Measurements from ENCODE around the gene MRC2.
"Not testable (repeated sequence)": the region's sequence is repeated elsewhere in the genome, so short reads cannot be mapped to it uniquely, and the experiment has no call there.

Gene MRC2

GRCh38 chr17:62692721-62693431 lies 65.4 kb downstream of the MRC2 start:
- H3K9ac ChIP-seq (ENCODE audit: low read length): no peak overlapping the region
- no peak overlapping the region for H2AFZ ChIP-seq (ENCODE audit: low read length)
- 0 out of 2 replicates have a peak, but pooled peaks cover 7% of the 10 kb centered on the region for H3K27me3 ChIP-seq (replicated peaks; ENCODE audit: insufficient read depth, low read length)
- DNase-seq: no peak
- peak; percentile 30 for TF ChIP-seq CTCF (IDR thresholded peaks at IDR 0.05; ENCODE audit: low read length)
- TF ChIP-seq EZH2 (optimal IDR thresholded peaks at IDR 0.05; ENCODE audit: low read depth, low read length): no peak
- TF ChIP-seq EZH2phosphoT487 (IDR thresholded peaks at IDR 0.05; ENCODE audit: low read length): no peak
- no peak overlapping the region for H3K4me3 ChIP-seq (ENCODE audit: low read length)
- no peaks in the 10 kb centered on the region for H3K79me2 ChIP-seq (ENCODE audit: low read length)
- H3K36me3 ChIP-seq (replicated peaks; ENCODE audit: insufficient read depth, low read length): no peaks in the 10 kb centered on the region
- H3F3A ChIP-seq (ENCODE audit: insufficient read depth, low read length): no peaks in the 10 kb centered on the region
- no peak overlapping the region for H3K27ac ChIP-seq (ENCODE audit: low read length)
- no peak overlapping the region for H3K4me2 ChIP-seq (ENCODE audit: low read depth, low read length)
- H3K4me1 ChIP-seq (ENCODE audit: low read length): no peaks in the 10 kb centered on the region
- H3K9me2 ChIP-seq (replicated peaks; ENCODE audit: insufficient read depth, low read length): no peaks in the 10 kb centered on the region
- no peaks in the 10 kb centered on the region for H4K20me1 ChIP-seq (ENCODE audit: insufficient read depth, low read length)
- H3K9me3 ChIP-seq (replicated peaks; ENCODE audit: insufficient read depth, low read length): no peaks in the 10 kb centered on the region

- TF ChIP-seq EZH2 (optimal IDR thresholded peaks at IDR 0.05; ENCODE audit: low read depth, low read length): no peak
- TF ChIP-seq CTCF (IDR thresholded peaks at IDR 0.05; ENCODE audit: low read length): no peak
- no peak for TF ChIP-seq EZH2phosphoT487 (IDR thresholded peaks at IDR 0.05; ENCODE audit: low read length)
- H4K20me1 ChIP-seq (ENCODE audit: insufficient read depth, low read length): no peaks in the 10 kb centered on the region
- no peak overlapping the region for H3K9ac ChIP-seq (ENCODE audit: low read length)
- no peaks in the 10 kb centered on the region for H3K9me3 ChIP-seq (replicated peaks; ENCODE audit: insufficient read depth, low read length)
- no peak overlapping the region for H3K4me3 ChIP-seq (ENCODE audit: low read length)
- H3K27ac ChIP-seq (ENCODE audit: low read length): no peak overlapping the region
- H3K4me1 ChIP-seq (ENCODE audit: low read length): no peaks in the 10 kb centered on the region
- no peak overlapping the region for H2AFZ ChIP-seq (ENCODE audit: low read length)
- H3K79me2 ChIP-seq (ENCODE audit: low read length): no peaks in the 10 kb centered on the region
- DNase-seq: no peak
- no peak overlapping the region for H3K4me2 ChIP-seq (ENCODE audit: low read depth, low read length)
- 0 out of 2 replicates have a peak, but pooled peaks cover 7% of the 10 kb centered on the region for H3K27me3 ChIP-seq (replicated peaks; ENCODE audit: insufficient read depth, low read length)
- no peaks in the 10 kb centered on the region for H3F3A ChIP-seq (ENCODE audit: insufficient read depth, low read length)
- no peaks in the 10 kb centered on the region for H3K36me3 ChIP-seq (replicated peaks; ENCODE audit: insufficient read depth, low read length)
- no peaks in the 10 kb centered on the region for H3K9me2 ChIP-seq (replicated peaks; ENCODE audit: insufficient read depth, low read length)
Observed at GRCh38 chr17:62693616-62694409, 66.3 kb downstream of the MRC2 start.

- H3K4me1 ChIP-seq (ENCODE audit: low read length); H3K9me3 ChIP-seq (replicated peaks; ENCODE audit: insufficient read depth, low read length); H2AFZ ChIP-seq (ENCODE audit: low read length); H3K27me3 ChIP-seq (replicated peaks; ENCODE audit: insufficient read depth, low read length); H3K9ac ChIP-seq (ENCODE audit: low read length); H4K20me1 ChIP-seq (ENCODE audit: insufficient read depth, low read length); H3K9me2 ChIP-seq (replicated peaks; ENCODE audit: insufficient read depth, low read length); H3K4me2 ChIP-seq (ENCODE audit: low read depth, low read length); H3F3A ChIP-seq (ENCODE audit: insufficient read depth, low read length); H3K4me3 ChIP-seq (ENCODE audit: low read length); H3K36me3 ChIP-seq (replicated peaks; ENCODE audit: insufficient read depth, low read length); H3K27ac ChIP-seq (ENCODE audit: low read length); DNase-seq; H3K79me2 ChIP-seq (ENCODE audit: low read length): not testable (repeated sequence)
Observed at GRCh38 chr17:62695093-62695738, 67.7 kb downstream of the MRC2 start.

Data from MM.1S (cell line).